ENCODE measurements around the gene SH3RF3. TPM values are rescaled to one million over a fixed set of nuclear protein-coding genes. Genes with fewer than 3 reads are reported as not detected.
"Not testable (repeated sequence)": the region's sequence is repeated elsewhere in the genome, so short reads cannot be mapped to it uniquely, and the experiment has no call there.

Gene SH3RF3
- total RNA-seq, 1 experiment from 2014 or later: 0.34 TPM

DNA sequence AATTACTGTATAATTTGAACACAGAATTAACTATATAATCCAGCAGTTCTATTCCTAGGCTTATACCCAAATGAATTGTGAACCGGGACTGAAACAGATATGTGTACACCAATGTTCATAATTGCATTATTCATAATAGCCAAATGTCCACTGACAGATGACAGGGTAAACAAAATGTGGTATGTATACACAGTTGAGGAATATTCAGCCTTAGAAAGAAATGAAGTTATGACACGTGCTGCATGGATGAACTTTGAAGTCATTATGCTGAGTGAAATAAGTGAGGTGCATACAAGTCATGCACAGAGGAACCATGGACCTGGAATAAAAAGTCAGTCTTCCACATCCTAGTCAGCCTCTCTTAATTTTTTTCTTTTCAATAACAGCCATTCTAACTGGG lies 91.9 kb downstream of the SH3RF3 start:
- H3K9ac ChIP-seq (ENCODE audit: low read length): no peak overlapping the region
- H3K4me1 ChIP-seq (ENCODE audit: low read length): peaks cover 27% of the 10 kb centered on the region
- no peak overlapping the region for H3K27ac ChIP-seq (ENCODE audit: low read length)
- no peaks in the 10 kb centered on the region for H3K9me3 ChIP-seq (ENCODE audit: low read length)
- no peaks in the 10 kb centered on the region for H3K27me3 ChIP-seq (ENCODE audit: low read length)
- H2AFZ ChIP-seq (ENCODE audit: low read length): no peak overlapping the region
- no peaks in the 10 kb centered on the region for H3K79me2 ChIP-seq (ENCODE audit: low read length)
- no peaks in the 10 kb centered on the region for H3K36me3 ChIP-seq (ENCODE audit: insufficient read depth, low read length)
- H3K4me3 ChIP-seq (ENCODE audit: low read length): no peak overlapping the region
- no peak overlapping the region for H3K4me2 ChIP-seq (ENCODE audit: low read depth, low read length, poor library complexity, severe bottlenecking)
- H4K20me1 ChIP-seq (ENCODE audit: insufficient read depth, low read depth, low read length): no peaks in the 10 kb centered on the region
- DNase-seq: no peak
- no peaks in the 10 kb centered on the region for H3K9me2 ChIP-seq (replicated peaks; ENCODE audit: insufficient read depth, low read length)

DNA sequence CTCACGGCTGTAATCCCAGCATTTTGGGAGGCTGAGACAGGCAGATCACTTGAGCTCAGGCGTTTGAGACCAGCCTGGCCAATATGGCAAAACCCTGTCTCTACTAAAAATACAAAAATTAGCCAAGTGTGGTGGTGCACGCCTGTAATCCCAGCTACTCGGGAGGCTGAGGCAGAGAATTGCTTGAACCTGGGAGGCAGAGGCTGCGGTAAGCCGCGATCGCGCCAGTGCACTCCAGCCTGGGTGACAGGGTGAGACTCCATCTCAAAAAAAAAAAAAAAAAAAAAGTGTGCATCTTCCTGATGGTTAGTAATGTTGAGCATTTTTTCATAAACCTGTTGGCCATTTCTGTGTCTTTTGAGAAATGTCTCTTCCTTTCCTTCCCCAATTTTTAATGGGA lies 92.3 kb downstream of the SH3RF3 start:
- not testable (repeated sequence) for H3K4me3 ChIP-seq (ENCODE audit: low read length)

DNA sequence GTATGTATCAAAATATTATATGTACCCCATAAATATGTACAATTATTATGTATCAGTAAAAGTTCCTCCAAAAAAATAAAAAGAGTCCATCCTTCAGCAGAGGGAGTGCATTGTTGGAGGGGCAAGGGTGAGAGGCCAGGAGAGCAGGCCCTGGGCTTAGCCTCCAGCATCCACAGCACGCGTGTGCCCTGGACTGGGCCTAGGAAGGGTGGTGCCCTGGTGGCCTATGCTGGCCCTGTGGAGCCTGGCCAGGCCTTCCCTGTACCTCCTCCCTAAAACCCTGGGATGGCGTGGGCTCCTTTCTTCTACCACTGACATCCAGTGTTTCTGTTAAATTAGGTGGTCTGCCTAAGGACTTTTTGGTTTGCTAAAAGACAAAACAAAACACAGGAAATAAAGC lies 93.4 kb downstream of the SH3RF3 start:
- Histone ChIP-seq H3K27me3 (ENCODE audit: low read length) (no peaks in the 10 kb centered on the region), H3K9me2 (replicated peaks; ENCODE audit: insufficient read depth, low read length) (no peaks in the 10 kb centered on the region), H3K4me1 (ENCODE audit: low read length) (peaks cover 24% of the 10 kb centered on the region), H3K36me3 (ENCODE audit: insufficient read depth, low read length) (no peaks in the 10 kb centered on the region), H3K4me2 (ENCODE audit: low read depth, low read length, poor library complexity, severe bottlenecking) (no peak overlapping the region), H3K27ac (ENCODE audit: low read length) (no peak overlapping the region), H4K20me1 (ENCODE audit: insufficient read depth, low read depth, low read length) (no peaks in the 10 kb centered on the region), H3K9ac (ENCODE audit: low read length) (no peak overlapping the region), H2AFZ (ENCODE audit: low read length) (no peak overlapping the region), H3K79me2 (ENCODE audit: low read length) (no peaks in the 10 kb centered on the region), H3K9me3 (ENCODE audit: low read length) (no peaks in the 10 kb centered on the region), H3K4me3 (ENCODE audit: low read length) (no peak overlapping the region)
- no peak for DNase-seq

More for the DNA sequence above, 92.3 kb downstream of the SH3RF3 start:
- H3K4me1 ChIP-seq (ENCODE audit: low read length): peaks cover 25% of the 10 kb centered on the region
- not testable (repeated sequence) for H3K27ac ChIP-seq (ENCODE audit: low read length); H3K4me2 ChIP-seq (ENCODE audit: low read depth, low read length, poor library complexity, severe bottlenecking); H3K9ac ChIP-seq (ENCODE audit: low read length); H3K9me2 ChIP-seq (replicated peaks; ENCODE audit: insufficient read depth, low read length); H4K20me1 ChIP-seq (ENCODE audit: insufficient read depth, low read depth, low read length); H3K27me3 ChIP-seq (ENCODE audit: low read length); H3K9me3 ChIP-seq (ENCODE audit: low read length); H3K79me2 ChIP-seq (ENCODE audit: low read length); H2AFZ ChIP-seq (ENCODE audit: low read length); H3K36me3 ChIP-seq (ENCODE audit: insufficient read depth, low read length); DNase-seq

DNA sequence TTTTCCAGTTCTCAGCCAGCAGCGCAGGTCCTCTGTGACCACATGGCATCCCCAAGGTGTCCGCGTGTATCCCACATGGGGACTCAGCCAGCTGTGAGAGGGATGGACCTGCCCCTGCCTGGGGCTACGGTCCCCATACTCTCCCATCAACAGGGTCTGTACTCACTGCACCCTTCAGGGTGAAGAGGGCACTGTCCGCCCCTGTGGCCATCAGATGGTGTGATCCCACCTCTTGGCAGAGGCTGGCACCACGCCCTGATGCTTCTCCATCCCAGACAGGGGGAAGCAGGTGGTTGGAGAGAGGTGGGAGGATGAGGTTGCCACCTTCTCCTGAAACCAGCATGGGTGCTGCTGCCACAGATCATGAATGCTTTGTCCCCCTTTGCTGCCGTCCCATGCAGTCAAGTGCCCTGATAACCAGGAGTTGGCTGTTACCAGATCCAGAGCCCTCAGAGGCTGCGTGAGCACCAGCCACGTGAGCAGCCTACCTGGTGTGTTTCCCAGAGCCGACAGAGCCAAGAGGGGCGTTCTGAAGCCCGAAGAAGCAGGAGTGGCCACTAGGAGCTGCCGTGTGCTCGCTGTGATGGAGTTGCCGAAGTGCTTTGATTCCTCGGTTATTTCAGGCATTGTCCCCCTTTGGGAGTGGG lies 93.9 kb downstream of the SH3RF3 start:
- DNase-seq: no peak
- Histone ChIP-seq H3K4me2 (ENCODE audit: low read depth, low read length, poor library complexity, severe bottlenecking) (no peak overlapping the region), H3K4me3 (ENCODE audit: low read length) (no peak overlapping the region), H3K27me3 (ENCODE audit: low read length) (no peaks in the 10 kb centered on the region), H3K79me2 (ENCODE audit: low read length) (no peaks in the 10 kb centered on the region), H2AFZ (ENCODE audit: low read length) (no peak overlapping the region), H3K27ac (ENCODE audit: low read length) (no peak overlapping the region), H3K4me1 (ENCODE audit: low read length) (peaks cover 18% of the 10 kb centered on the region), H3K9me3 (ENCODE audit: low read length) (no peaks in the 10 kb centered on the region), H3K9ac (ENCODE audit: low read length) (no peak overlapping the region), H4K20me1 (ENCODE audit: insufficient read depth, low read depth, low read length) (no peaks in the 10 kb centered on the region), H3K9me2 (replicated peaks; ENCODE audit: insufficient read depth, low read length) (no peaks in the 10 kb centered on the region), H3K36me3 (ENCODE audit: insufficient read depth, low read length) (no peaks in the 10 kb centered on the region)

DNA sequence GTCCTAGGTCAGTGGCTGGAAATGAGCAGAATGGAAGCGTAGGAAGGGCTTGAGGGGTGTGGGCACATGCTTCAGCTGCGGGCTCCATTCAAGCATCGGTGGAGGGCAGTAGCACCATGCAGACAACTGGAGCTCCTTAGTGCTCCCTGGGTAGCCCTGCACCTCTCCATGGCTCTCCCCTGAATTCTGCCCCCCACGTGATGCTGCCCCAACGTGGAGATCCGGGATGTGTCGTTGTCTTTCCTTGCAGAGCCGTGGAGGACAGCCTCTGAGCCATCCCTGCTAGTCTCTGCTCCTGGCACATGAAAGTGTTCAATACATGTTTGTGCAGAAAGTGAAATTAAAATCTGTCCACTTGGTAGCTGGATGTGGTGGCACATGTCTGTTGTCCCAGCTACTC lies 94.5 kb downstream of the SH3RF3 start:
- Histone ChIP-seq H3K4me1 (ENCODE audit: low read length) (peaks cover 13% of the 10 kb centered on the region), H3K4me2 (ENCODE audit: low read depth, low read length, poor library complexity, severe bottlenecking) (no peak overlapping the region), H3K79me2 (ENCODE audit: low read length) (no peaks in the 10 kb centered on the region), H3K9me3 (ENCODE audit: low read length) (no peaks in the 10 kb centered on the region), H2AFZ (ENCODE audit: low read length) (no peak overlapping the region), H3K9me2 (replicated peaks; ENCODE audit: insufficient read depth, low read length) (no peaks in the 10 kb centered on the region), H3K27me3 (ENCODE audit: low read length) (no peaks in the 10 kb centered on the region), H3K36me3 (ENCODE audit: insufficient read depth, low read length) (no peaks in the 10 kb centered on the region), H3K9ac (ENCODE audit: low read length) (no peak overlapping the region), H4K20me1 (ENCODE audit: insufficient read depth, low read depth, low read length) (no peaks in the 10 kb centered on the region), H3K4me3 (ENCODE audit: low read length) (no peak overlapping the region), H3K27ac (ENCODE audit: low read length) (no peak overlapping the region)
- no peak for DNase-seq

DNA sequence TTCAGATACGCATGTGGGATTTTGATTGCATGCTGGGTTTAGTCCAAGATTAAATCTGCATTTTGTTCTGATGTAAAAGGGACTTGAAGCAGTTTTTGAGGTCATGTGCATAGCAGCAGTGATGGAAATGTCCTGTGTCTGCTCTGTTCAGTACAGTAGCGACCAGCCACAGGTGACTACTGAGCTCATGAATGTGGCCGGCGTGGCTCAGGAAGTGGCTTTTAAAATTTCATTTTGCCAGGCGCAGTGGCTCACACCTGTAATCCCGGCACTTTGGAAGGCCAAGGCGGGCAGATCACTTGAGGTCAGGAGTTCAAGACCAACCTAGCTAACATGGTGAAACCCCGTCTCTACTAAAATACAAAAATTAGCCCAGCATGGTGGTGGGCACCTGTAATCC lies 95.3 kb downstream of the SH3RF3 start:
- not testable (repeated sequence) for H2AFZ ChIP-seq (ENCODE audit: low read length); H3K27ac ChIP-seq (ENCODE audit: low read length); H3K9me3 ChIP-seq (ENCODE audit: low read length); H3K36me3 ChIP-seq (ENCODE audit: insufficient read depth, low read length); H4K20me1 ChIP-seq (ENCODE audit: insufficient read depth, low read depth, low read length); H3K4me3 ChIP-seq (ENCODE audit: low read length); H3K9ac ChIP-seq (ENCODE audit: low read length); DNase-seq; H3K27me3 ChIP-seq (ENCODE audit: low read length); H3K4me1 ChIP-seq (ENCODE audit: low read length); H3K4me2 ChIP-seq (ENCODE audit: low read depth, low read length, poor library complexity, severe bottlenecking); H3K79me2 ChIP-seq (ENCODE audit: low read length); H3K9me2 ChIP-seq (replicated peaks; ENCODE audit: insufficient read depth, low read length)

DNA sequence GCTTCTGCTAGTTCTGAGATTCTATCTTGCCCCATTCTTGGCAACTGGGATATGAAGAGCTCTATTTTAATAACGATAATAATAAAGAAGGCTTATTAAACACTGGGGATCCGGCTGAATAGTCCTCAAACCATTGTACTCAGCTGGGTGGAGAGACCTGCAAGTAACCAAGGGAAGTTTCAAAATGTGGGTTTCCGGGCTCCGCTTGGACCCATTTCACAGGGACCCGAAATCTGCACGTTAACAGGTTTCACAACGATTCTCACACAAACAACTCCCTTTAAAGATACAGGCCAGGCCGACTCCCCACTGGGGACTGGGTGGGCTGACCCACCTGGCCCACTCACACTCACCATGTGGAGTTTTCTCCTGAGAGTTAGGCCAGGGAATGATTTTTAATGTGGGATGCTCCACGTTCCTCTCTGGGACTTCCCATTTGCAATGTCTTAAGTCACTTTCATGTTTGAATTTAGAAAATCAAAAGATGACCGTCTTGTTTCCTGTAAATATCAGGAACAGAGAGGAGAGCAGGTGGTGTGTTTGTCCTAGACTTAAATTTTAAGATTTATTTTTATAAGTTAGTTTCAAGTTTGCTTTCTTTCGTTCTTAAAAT lies 96.3 kb downstream of the SH3RF3 start:
- H3K27ac ChIP-seq (ENCODE audit: low read length): no peak overlapping the region

DNA sequence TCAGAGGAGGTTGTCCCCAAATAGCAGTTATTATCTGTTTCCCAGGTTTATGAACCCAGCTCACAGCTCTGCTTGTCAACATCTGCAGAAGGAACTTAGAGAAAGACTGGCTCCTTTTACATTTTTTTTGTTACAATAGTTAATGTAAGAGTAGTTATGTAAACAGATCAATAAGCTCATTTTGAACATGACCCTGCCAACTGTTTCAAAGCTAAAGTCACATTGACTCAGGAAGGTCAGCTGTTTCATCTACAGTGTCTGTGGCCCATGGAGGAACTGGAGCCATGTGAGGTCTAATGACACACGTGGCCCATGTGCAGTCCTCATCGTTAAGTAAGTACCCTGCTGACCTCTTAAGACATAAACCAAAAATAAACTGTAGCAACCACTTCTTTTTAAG lies 97.1 kb downstream of the SH3RF3 start:
- Histone ChIP-seq H3K27ac (ENCODE audit: low read length) (no peak overlapping the region), H3K9me2 (replicated peaks; ENCODE audit: insufficient read depth, low read length) (no peaks in the 10 kb centered on the region), H3K4me3 (ENCODE audit: low read length) (no peak overlapping the region), H3K4me2 (ENCODE audit: low read depth, low read length, poor library complexity, severe bottlenecking) (no peak overlapping the region), H3K27me3 (ENCODE audit: low read length) (no peaks in the 10 kb centered on the region), H3K9me3 (ENCODE audit: low read length) (no peaks in the 10 kb centered on the region), H3K36me3 (ENCODE audit: insufficient read depth, low read length) (no peaks in the 10 kb centered on the region), H3K9ac (ENCODE audit: low read length) (no peak overlapping the region), H4K20me1 (ENCODE audit: insufficient read depth, low read depth, low read length) (no peaks in the 10 kb centered on the region), H3K79me2 (ENCODE audit: low read length) (no peaks in the 10 kb centered on the region), H2AFZ (ENCODE audit: low read length) (no peak overlapping the region), H3K4me1 (ENCODE audit: low read length) (peaks cover 10% of the 10 kb centered on the region)
- no peak for DNase-seq

More for the DNA sequence above, 96.3 kb downstream of the SH3RF3 start:
- H3K4me2 ChIP-seq (ENCODE audit: low read depth, low read length, poor library complexity, severe bottlenecking): no peak overlapping the region
- no peaks in the 10 kb centered on the region for H3K9me2 ChIP-seq (replicated peaks; ENCODE audit: insufficient read depth, low read length)
- H3K4me1 ChIP-seq (ENCODE audit: low read length): peaks cover 7% of the 10 kb centered on the region
- no peaks in the 10 kb centered on the region for H4K20me1 ChIP-seq (ENCODE audit: insufficient read depth, low read depth, low read length)
- H2AFZ ChIP-seq (ENCODE audit: low read length): no peak overlapping the region
- no peak overlapping the region for H3K9ac ChIP-seq (ENCODE audit: low read length)
- H3K27me3 ChIP-seq (ENCODE audit: low read length): no peaks in the 10 kb centered on the region
- DNase-seq: no peak
- H3K79me2 ChIP-seq (ENCODE audit: low read length): no peaks in the 10 kb centered on the region
- H3K36me3 ChIP-seq (ENCODE audit: insufficient read depth, low read length): no peaks in the 10 kb centered on the region
- no peak overlapping the region for H3K4me3 ChIP-seq (ENCODE audit: low read length)
- H3K9me3 ChIP-seq (ENCODE audit: low read length): no peaks in the 10 kb centered on the region
